Suprapubic skin (tissue), 3 donors: ENCODE measurements around the gene TPRN.
A peak's percentile ranks its signal among the peaks of the same experiment; 100 is the strongest.

Source experiments
- CTCF ChIP-seq, 2 donors: fragments of 200-600 bp in 1 of 2; fragments of 450-650 bp in 1 of 2; sonication (generic) in 1 of 2; IDR thresholded peaks; one replicate each; pipeline ENCODE4 v1.5.1; 2016 to 2019; ENCODE audit warnings: antibody characterized with exemption in 2 of 2, mild to moderate bottlenecking in 1 of 2, moderate library complexity in 1 of 2
- EP300 ChIP-seq: sonication (generic); formaldehyde crosslinking; IDR thresholded peaks from one replicate; pipeline ENCODE4 v1.6.1; 2017; ENCODE audit warnings: antibody characterized with exemption
- POLR2A ChIP-seq, 2 donors: fragments of 450-650 bp; IDR thresholded peaks; one replicate each; pipeline ENCODE4 v1.6.1; 2017; ENCODE audit warnings: antibody characterized with exemption in 2 of 2, mild to moderate bottlenecking in 2 of 2, moderate library complexity in 2 of 2

GRCh38 chr9:137236238-137236935, 35.8 kb upstream of the TPRN start:
- TF ChIP-seq CTCF (IDR thresholded peaks at IDR 0.05) (peak; percentile 96 to 100), EP300 (no peak), POLR2A (IDR thresholded peaks at IDR 0.05) (no peak)
